Cardiac muscle cell (in vitro differentiated cells and primary cell): ENCODE data around the gene ZFAND3. TPM values are rescaled to one million over a fixed set of nuclear protein-coding genes. Genes with fewer than 3 reads are reported as not detected.

Experiments
- DNase-seq, 2 donors: peaks; one replicate each; pipeline versions ENCODE4 v3.0.0 to v3.0.0-alpha.2; 2010 to 2017; ENCODE audit warnings: low read depth in 1 of 2, low spot score in 1 of 2
- H3K27ac ChIP-seq: fragments of 200-600 bp; sonication (generic); 2 replicates; pipeline ENCODE4 v1.5.1; 2016
- H3K27me3 ChIP-seq: fragments of 200-600 bp; sonication (generic); 2 replicates; pipeline ENCODE4 v1.6.0; 2016; ENCODE audit warnings: control low read depth
- H3K36me3 ChIP-seq: fragments of 200-600 bp; sonication (generic); 2 replicates; pipeline ENCODE4 v1.5.1; 2016; ENCODE audit warnings: control low read depth
- H3K4me1 ChIP-seq: fragments of 200-600 bp; sonication (generic); 2 replicates; pipeline ENCODE4 v1.8.1; 2017; ENCODE audit warnings: low read depth, mild to moderate bottlenecking, mixed run types
- H3K4me3 ChIP-seq: fragments of 200-600 bp; sonication (generic); 2 replicates; pipeline ENCODE4 v1.5.1; 2016; ENCODE audit warnings: mild to moderate bottlenecking
- H3K9me3 ChIP-seq: fragments of 200-600 bp; sonication (generic); 2 replicates; pipeline ENCODE4 v1.5.1; 2017; ENCODE audit warnings: low read depth, mild to moderate bottlenecking, control low read depth
- CTCF ChIP-seq: IDR thresholded peaks from 2 replicates; pipeline ENCODE4 v1.5.1; 2012; ENCODE audit warnings: low read depth, mild to moderate bottlenecking, low read length
- polyA plus RNA-seq: library from polyadenylated mRNA; unstranded; fragments of >200 nt; fragmentation: Nextera tagmentation; extraction: Ambion mirVana; gene quantifications from 2 replicates; pipeline ENCODE4 v1.2.1, GENCODE V29; 2016
- total RNA-seq: library from RNA; depleted of rRNA; stranded (reverse); fragments of >200 nt; gene quantifications from 2 replicates; pipeline ENCODE4 v1.2.3, GENCODE V29; 2016

Gene ZFAND3
- total and polyA plus RNA-seq, 2 experiments from 2014 or later: 49.9 to 68.0 TPM

- H3K27ac ChIP-seq: peak overlapping the region; percentile 100
- DNase-seq: peak; percentile 96 to 97
- H3K9me3 ChIP-seq: no peaks in the 10 kb centered on the region
- H3K4me3 ChIP-seq: peak overlapping the region; percentile 63
- no peaks in the 10 kb centered on the region for H3K27me3 ChIP-seq
- peaks cover 24% of the 10 kb centered on the region for H3K4me1 ChIP-seq
- H3K36me3 ChIP-seq: no peaks in the 10 kb centered on the region
- no peak for TF ChIP-seq CTCF
Observed at GRCh38 chr6:37818536-37819176, 871 bp upstream of the ZFAND3 start.

- no peak for TF ChIP-seq CTCF
- Histone ChIP-seq H3K4me3 (peak overlapping the region; percentile 63), H3K4me1 (peaks cover 24% of the 10 kb centered on the region), H3K9me3 (no peaks in the 10 kb centered on the region), H3K27ac (peak overlapping the region; percentile 100), H3K36me3 (no peaks in the 10 kb centered on the region), H3K27me3 (no peaks in the 10 kb centered on the region)
- DNase-seq: peak; percentile 60 to 84
Observed at GRCh38 chr6:37819802-37820717, 533 bp downstream of the ZFAND3 start.

GRCh38 chr6:37820718-37821079 is 1.2 kb downstream of the ZFAND3 start:
- Histone ChIP-seq H3K36me3 (no peaks in the 10 kb centered on the region), H3K27ac (peak overlapping the region; percentile 100)
- no peak for TF ChIP-seq CTCF

GRCh38 chr6:37821446-37821845 is 1.9 kb downstream of the ZFAND3 start:
- Histone ChIP-seq H3K36me3 (no peaks in the 10 kb centered on the region), H3K4me1 (peaks cover 24% of the 10 kb centered on the region), H3K27me3 (no peaks in the 10 kb centered on the region), H3K4me3 (no peak overlapping the region), H3K9me3 (no peaks in the 10 kb centered on the region), H3K27ac (no peak overlapping the region)
- no peak for DNase-seq
- no peak for TF ChIP-seq CTCF

More at GRCh38 chr6:37820718-37821079, 1.2 kb downstream of the ZFAND3 start:
- H3K4me1 ChIP-seq: peaks cover 24% of the 10 kb centered on the region
- no peaks in the 10 kb centered on the region for H3K27me3 ChIP-seq
- peak overlapping the region; percentile 63 for H3K4me3 ChIP-seq
- H3K9me3 ChIP-seq: no peaks in the 10 kb centered on the region
- peak in 1 of 2 donors; percentile 19 for DNase-seq

- TF ChIP-seq CTCF: no peak
- Histone ChIP-seq H3K27me3 (no peaks in the 10 kb centered on the region), H3K4me1 (peaks cover 36% of the 10 kb centered on the region), H3K27ac (peak overlapping the region; percentile 47), H3K9me3 (no peaks in the 10 kb centered on the region), H3K4me3 (no peak overlapping the region), H3K36me3 (no peaks in the 10 kb centered on the region)
- peak; percentile 19 to 41 for DNase-seq
Observed at GRCh38 chr6:37822851-37823682, 3.5 kb downstream of the ZFAND3 start.
